Mucosa of descending colon (tissue), 3 donors: ENCODE measurements around the gene ROBO2. TPM values are rescaled to one million over a fixed set of nuclear protein-coding genes. Genes with fewer than 3 reads are reported as not detected.

ENCODE experiments used
- ATAC-seq: fragments of 200-7000 bp; cut with Tn5 transposase; one replicate; pipeline ENCODE4 v1.9.1; 2020; ENCODE audit warnings: mild to moderate bottlenecking, moderate library complexity
- DNase-seq, 3 donors: peaks; one replicate each; pipeline ENCODE4 v3.0.0-alpha.2; 2020
- H3K36me3 ChIP-seq: fragments of 200-600 bp; one replicate; pipeline ENCODE4 v1.8.0; 2021; ENCODE audit warnings: low read depth, mild to moderate bottlenecking
- H3K4me1 ChIP-seq: fragments of 200-600 bp; one replicate; pipeline ENCODE4 v1.8.0; 2021; ENCODE audit warnings: low read depth, mild to moderate bottlenecking
- H3K4me3 ChIP-seq: fragments of 200-600 bp; one replicate; pipeline ENCODE4 v1.8.0; 2021; ENCODE audit warnings: mild to moderate bottlenecking
- H3K9me3 ChIP-seq: fragments of 200-600 bp; one replicate; pipeline ENCODE4 v1.8.0; 2021; ENCODE audit warnings: mild to moderate bottlenecking
- intact Hi-C, 2 donors: fragments of 100-400 bp; cut with DNase I in 1 of 2; cut with micrococcal nuclease in 1 of 2; formaldehyde crosslinking; loops; one replicate each; pipeline versions ENCODE4 v1.11.0 to v1.11.1; 2022; cut with DNase I, micrococcal nuclease
- total RNA-seq, 3 donors: library from RNA; stranded (reverse); fragmentation: NEBNext Ultra II Directional in 2 of 3; extraction: Animal tissue kit (Norgen Biotek cat#: 25700) in 2 of 3; gene quantifications; one replicate each; pipeline versions ENCODE4 v1.2.1 to v1.2.4, GENCODE V29; 2021 to 2023
- TF ChIP-seq, protein P1 (sequence below): fragments of 200-600 bp; IDR thresholded peaks from one replicate; pipeline ENCODE4 v1.8.0; 2022; ENCODE audit warnings: antibody characterized with exemption, mild to moderate bottlenecking
- donor health status: DM: no; HTN: no; CAD: no; lungs with moderate emphysema.
- donor health status: DM: no; HTN: no; CAD: no.
- donor health status: DM: no; HTN: yes; CAD: no.

The ROBO2 gene
- total RNA-seq, 3 donors from 2014 or later: 1.3 to 2.1 (median 1.4) TPM

DNA sequence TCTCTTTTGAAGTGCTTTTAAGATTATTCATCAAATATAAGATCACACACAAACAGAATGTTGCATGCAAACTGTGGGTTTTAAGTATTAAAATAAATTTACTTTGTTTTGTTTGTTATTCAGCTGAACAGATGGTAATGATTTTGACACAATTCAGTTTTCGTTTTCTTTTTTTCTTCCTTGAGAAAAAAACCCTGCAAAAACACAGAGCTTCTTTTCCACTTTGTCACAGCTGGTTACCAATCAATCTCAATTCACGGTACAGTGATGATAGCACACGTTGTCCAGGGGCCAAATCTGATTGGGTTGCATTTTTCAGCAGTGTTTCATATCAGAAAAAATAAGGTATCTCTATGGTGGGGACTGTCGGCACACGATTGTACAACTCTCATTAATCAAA lies 473.6 kb downstream of the ROBO2 start:
- Histone ChIP-seq H3K9me3 (no peaks in the 10 kb centered on the region), H3K36me3 (no peaks in the 10 kb centered on the region), H3K4me3 (no peak overlapping the region), H3K4me1 (no peaks in the 10 kb centered on the region)
- intact Hi-C loops: no loop called here
- ATAC-seq: no peak
- no peak for DNase-seq
- TF ChIP-seq, protein P1, sequence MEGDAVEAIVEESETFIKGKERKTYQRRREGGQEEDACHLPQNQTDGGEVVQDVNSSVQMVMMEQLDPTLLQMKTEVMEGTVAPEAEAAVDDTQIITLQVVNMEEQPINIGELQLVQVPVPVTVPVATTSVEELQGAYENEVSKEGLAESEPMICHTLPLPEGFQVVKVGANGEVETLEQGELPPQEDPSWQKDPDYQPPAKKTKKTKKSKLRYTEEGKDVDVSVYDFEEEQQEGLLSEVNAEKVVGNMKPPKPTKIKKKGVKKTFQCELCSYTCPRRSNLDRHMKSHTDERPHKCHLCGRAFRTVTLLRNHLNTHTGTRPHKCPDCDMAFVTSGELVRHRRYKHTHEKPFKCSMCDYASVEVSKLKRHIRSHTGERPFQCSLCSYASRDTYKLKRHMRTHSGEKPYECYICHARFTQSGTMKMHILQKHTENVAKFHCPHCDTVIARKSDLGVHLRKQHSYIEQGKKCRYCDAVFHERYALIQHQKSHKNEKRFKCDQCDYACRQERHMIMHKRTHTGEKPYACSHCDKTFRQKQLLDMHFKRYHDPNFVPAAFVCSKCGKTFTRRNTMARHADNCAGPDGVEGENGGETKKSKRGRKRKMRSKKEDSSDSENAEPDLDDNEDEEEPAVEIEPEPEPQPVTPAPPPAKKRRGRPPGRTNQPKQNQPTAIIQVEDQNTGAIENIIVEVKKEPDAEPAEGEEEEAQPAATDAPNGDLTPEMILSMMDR: no peak

GRCh38 chr3:77514766-77515165 lies 474.9 kb downstream of the ROBO2 start:
- no peak overlapping the region for H3K4me3 ChIP-seq
- intact Hi-C loops: no loop called here
- no peaks in the 10 kb centered on the region for H3K36me3 ChIP-seq
- TF ChIP-seq, protein P1: no peak
- H3K4me1 ChIP-seq: no peaks in the 10 kb centered on the region
- no peak for DNase-seq
- no peak for ATAC-seq
- H3K9me3 ChIP-seq: no peaks in the 10 kb centered on the region

- Histone ChIP-seq H3K4me3 (no peak overlapping the region), H3K9me3 (no peaks in the 10 kb centered on the region), H3K4me1 (no peaks in the 10 kb centered on the region), H3K36me3 (no peaks in the 10 kb centered on the region)
- no peak for DNase-seq
- intact Hi-C loops: no loop called here
- no peak for ATAC-seq
- TF ChIP-seq, protein P1: no peak
Measured at GRCh38 chr3:77524463-77524862, 484.6 kb downstream of the ROBO2 start.

DNA sequence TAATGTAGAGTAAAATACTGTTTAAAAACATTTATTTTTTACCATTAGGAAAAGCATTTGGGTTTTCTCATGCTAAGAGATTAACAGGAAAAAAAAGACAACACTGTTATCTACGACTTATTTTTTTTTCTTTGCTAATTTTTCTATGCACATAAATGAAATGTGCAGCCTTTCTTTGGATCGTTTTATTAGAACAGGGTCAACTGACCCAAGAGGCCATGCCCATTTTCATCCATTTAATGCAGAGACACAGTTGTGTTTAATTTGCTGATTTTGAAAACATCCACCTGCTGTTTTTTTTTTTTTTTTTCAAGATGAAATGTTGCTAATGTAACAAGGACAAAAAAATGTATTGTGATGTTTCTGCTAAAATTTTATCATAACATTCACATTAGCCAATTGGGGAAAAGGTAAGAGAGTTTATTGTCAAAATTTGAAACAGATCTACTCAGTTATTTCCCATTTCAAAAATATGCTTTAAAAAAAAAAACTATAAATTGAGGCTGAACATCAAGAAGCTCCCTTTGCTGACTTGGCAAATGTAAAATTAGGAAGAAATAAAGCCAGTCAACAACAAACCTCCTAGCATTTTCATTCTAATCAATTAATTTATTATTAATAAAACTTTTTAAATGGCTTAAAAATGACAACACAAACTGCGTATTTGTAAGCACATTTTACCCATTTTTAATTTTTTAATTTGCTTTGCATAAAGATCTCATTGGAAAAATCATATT lies 485.2 kb downstream of the ROBO2 start:
- intact Hi-C loops: no loop called here
- H3K4me1 ChIP-seq: no peaks in the 10 kb centered on the region
- no peak overlapping the region for H3K4me3 ChIP-seq
- TF ChIP-seq, protein P1: no peak
- H3K36me3 ChIP-seq: no peaks in the 10 kb centered on the region
- ATAC-seq (no peak), DNase-seq (no peak)
- H3K9me3 ChIP-seq: no peaks in the 10 kb centered on the region

- DNase-seq: no peak
- no peaks in the 10 kb centered on the region for H3K36me3 ChIP-seq
- intact Hi-C loops: no loop called here
- no peaks in the 10 kb centered on the region for H3K9me3 ChIP-seq
- TF ChIP-seq, protein P1: no peak
- no peak for ATAC-seq
- no peak overlapping the region for H3K4me3 ChIP-seq
- H3K4me1 ChIP-seq: no peaks in the 10 kb centered on the region
Measured at GRCh38 chr3:77526573-77527113, 486.7 kb downstream of the ROBO2 start.
